GM19193 (cell line): Measurements from ENCODE around the gene PIK3AP1.

Source experiments
- POLR2A ChIP-seq: IDR thresholded peaks from 4 replicates; pipeline ENCODE4 v1.6.1; 2011; ENCODE audit not compliant: insufficient read depth, insufficient read length; ENCODE audit errors: extremely low read depth

Gene PIK3AP1

GRCh38 chr10:96577069-96577468 is 143.2 kb downstream of the PIK3AP1 start:
- no peak for TF ChIP-seq POLR2A

- no peak for TF ChIP-seq POLR2A
Measured at GRCh38 chr10:96576277-96576980, 143.9 kb downstream of the PIK3AP1 start.

GRCh38 chr10:96573036-96573435 is 147.3 kb downstream of the PIK3AP1 start:
- no peak for TF ChIP-seq POLR2A

GRCh38 chr10:96570983-96571964 is 149.0 kb downstream of the PIK3AP1 start:
- TF ChIP-seq POLR2A, result no peak

- TF ChIP-seq POLR2A, result no peak
Measured at GRCh38 chr10:96570511-96570910, 149.8 kb downstream of the PIK3AP1 start.

- TF ChIP-seq POLR2A, result no peak
Measured at GRCh38 chr10:96568402-96568801, 151.9 kb downstream of the PIK3AP1 start.

GRCh38 chr10:96565774-96566173 is 154.5 kb downstream of the PIK3AP1 start:
- no peak for TF ChIP-seq POLR2A

GRCh38 chr10:96560966-96561887 is 159.1 kb downstream of the PIK3AP1 start:
- no peak for TF ChIP-seq POLR2A

GRCh38 chr10:96560489-96560888 is 159.8 kb downstream of the PIK3AP1 start:
- no peak for TF ChIP-seq POLR2A

GRCh38 chr10:96556003-96556402 is 164.3 kb downstream of the PIK3AP1 start:
- TF ChIP-seq POLR2A, result no peak

- no peak for TF ChIP-seq POLR2A
Measured at GRCh38 chr10:96555330-96555729, 165.0 kb downstream of the PIK3AP1 start.

- no peak for TF ChIP-seq POLR2A
Measured at GRCh38 chr10:96548589-96548988, 171.7 kb downstream of the PIK3AP1 start.
